Fibroblast of villous mesenchyme (primary cell): ENCODE data around the gene PHF2. TPM values are rescaled to one million over a fixed set of nuclear protein-coding genes. Genes with fewer than 3 reads are reported as not detected.

Source experiments
- DNase-seq: peaks from one replicate; pipeline ENCODE4 v3.0.0-alpha.2; 2010; ENCODE audit warnings: low read depth
- H3K4me3 ChIP-seq: 2 replicates; pipeline ENCODE4 v1.5.1; 2011; ENCODE audit warnings: low read depth, mild to moderate bottlenecking, low read length
- total RNA-seq: library from RNA; depleted of rRNA; stranded (reverse); fragments of >200 nt; gene quantifications from 2 replicates; pipeline ENCODE4 v1.2.3, GENCODE V29; 2012
- TF ChIP-seq, protein P1 (sequence below): IDR thresholded peaks from 2 replicates; pipeline ENCODE4 v1.5.1; 2012; ENCODE audit warnings: low read depth, mild to moderate bottlenecking, low read length; ENCODE audit not compliant: insufficient read depth

The PHF2 gene
- total RNA-seq, 1 donor, result 15.5 TPM

- H3K4me3 ChIP-seq, result no peak overlapping the region
- TF ChIP-seq, protein P1, sequence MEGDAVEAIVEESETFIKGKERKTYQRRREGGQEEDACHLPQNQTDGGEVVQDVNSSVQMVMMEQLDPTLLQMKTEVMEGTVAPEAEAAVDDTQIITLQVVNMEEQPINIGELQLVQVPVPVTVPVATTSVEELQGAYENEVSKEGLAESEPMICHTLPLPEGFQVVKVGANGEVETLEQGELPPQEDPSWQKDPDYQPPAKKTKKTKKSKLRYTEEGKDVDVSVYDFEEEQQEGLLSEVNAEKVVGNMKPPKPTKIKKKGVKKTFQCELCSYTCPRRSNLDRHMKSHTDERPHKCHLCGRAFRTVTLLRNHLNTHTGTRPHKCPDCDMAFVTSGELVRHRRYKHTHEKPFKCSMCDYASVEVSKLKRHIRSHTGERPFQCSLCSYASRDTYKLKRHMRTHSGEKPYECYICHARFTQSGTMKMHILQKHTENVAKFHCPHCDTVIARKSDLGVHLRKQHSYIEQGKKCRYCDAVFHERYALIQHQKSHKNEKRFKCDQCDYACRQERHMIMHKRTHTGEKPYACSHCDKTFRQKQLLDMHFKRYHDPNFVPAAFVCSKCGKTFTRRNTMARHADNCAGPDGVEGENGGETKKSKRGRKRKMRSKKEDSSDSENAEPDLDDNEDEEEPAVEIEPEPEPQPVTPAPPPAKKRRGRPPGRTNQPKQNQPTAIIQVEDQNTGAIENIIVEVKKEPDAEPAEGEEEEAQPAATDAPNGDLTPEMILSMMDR, result no peak
Measured at GRCh38 chr9:93621922-93622321, 45.5 kb downstream of the PHF2 start.

DNA sequence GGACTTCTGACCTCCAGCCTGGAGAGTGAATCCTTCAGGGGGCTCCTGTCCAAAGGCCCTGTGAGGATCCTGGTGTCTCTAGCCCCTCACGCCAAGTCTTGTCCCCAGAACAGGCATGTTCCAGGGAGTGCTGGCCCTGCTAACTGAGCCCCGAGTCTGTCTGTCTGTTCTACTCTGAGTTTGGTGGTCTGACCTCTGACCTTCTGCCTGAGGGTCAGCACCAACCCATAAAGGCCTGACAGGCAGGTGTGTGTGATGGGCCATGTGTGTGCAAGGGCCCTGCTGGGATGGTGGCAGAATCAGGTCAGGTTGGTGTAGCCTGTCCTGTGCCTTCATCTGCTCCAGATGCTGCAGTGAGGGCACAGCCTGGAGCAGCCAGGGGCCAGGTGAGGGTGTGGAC lies 46.3 kb downstream of the PHF2 start:
- TF ChIP-seq, protein P1, result no peak
- no peak overlapping the region for H3K4me3 ChIP-seq
- no peak for DNase-seq

More at GRCh38 chr9:93621922-93622321, 45.5 kb downstream of the PHF2 start:
- DNase-seq, result no peak

GRCh38 chr9:93623753-93624152 lies 47.4 kb downstream of the PHF2 start:
- no peak overlapping the region for H3K4me3 ChIP-seq
- no peak for DNase-seq
- TF ChIP-seq, protein P1, result no peak

GRCh38 chr9:93624431-93624834 lies 48.0 kb downstream of the PHF2 start:
- TF ChIP-seq, protein P1, result no peak

GRCh38 chr9:93624977-93625376 lies 48.6 kb downstream of the PHF2 start:
- no peak overlapping the region for H3K4me3 ChIP-seq
- TF ChIP-seq, protein P1, result no peak
- no peak for DNase-seq

More at GRCh38 chr9:93624431-93624834, 48.0 kb downstream of the PHF2 start:
- H3K4me3 ChIP-seq, result no peak overlapping the region
- DNase-seq, result no peak

GRCh38 chr9:93629920-93630319 lies 53.5 kb downstream of the PHF2 start:
- no peak for DNase-seq
- TF ChIP-seq, protein P1, result no peak
- H3K4me3 ChIP-seq, result no peak overlapping the region

DNA sequence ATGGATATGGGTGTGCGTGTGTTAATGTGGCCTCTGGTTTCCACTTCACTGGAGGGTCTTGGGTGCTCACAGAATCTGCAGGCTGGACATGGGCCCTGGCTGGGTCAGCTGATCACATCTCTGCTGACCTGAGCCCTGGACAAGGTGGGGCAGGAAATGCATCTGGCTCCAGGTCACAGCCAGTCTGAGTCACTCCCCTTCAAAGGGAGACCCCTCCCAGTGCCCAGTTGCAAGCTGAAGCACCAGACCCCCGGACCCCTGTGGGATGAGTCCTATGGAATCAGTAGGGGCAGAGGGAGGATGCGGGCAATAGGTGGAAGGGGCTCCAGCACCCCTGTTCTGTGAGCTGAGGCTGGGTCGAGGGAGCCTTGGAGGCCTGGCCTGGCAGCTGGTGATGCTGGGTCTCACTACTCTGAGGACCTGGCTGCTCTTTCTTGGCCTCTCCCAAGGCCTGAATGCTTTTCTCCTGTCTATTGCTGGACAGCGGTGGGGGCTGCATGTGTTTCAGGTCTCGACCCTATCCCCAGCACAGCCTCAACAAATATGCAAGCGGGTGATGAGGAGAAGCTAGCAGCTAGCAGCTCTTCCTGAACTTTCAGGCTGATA lies 54.5 kb downstream of the PHF2 start:
- H3K4me3 ChIP-seq, result no peak overlapping the region
- no peak for DNase-seq
- TF ChIP-seq, protein P1, result no peak
